HepG2 (cell line): ENCODE measurements around the gene NKX1-2. TPM values are rescaled to one million over a fixed set of nuclear protein-coding genes. Genes with fewer than 3 reads are reported as not detected.

Experiments used
- ATAC-seq: fragments of 200-7000 bp; cut with Tn5 transposase; 3 replicates; pipeline ENCODE4 v1.9.1; 2020; ENCODE audit warnings: mild to moderate bottlenecking, moderate library complexity
- BruUV-seq: library from RNA; stranded (reverse); fragments of 400-500 nt; replicated peaks from 2 replicates; lab custom pipeline; 2021; lab: Mats Ljungman, UMichigan
- CTCF ChIA-PET: fragments of 300-600 bp; formaldehyde crosslinking; extraction: SDS; loops from one replicate; lab custom pipeline; 2021; ENCODE audit warnings: low total read pairs, inconsistent platforms, low intra/inter-chr PET ratio; lab: Yijun Ruan, JAX
- POLR2A ChIA-PET: fragments of 350-600 bp; sonication (Branson Sonifier 250); formaldehyde crosslinking; loops from one replicate; lab custom pipeline; 2020; ENCODE audit warnings: antibody characterized with exemption, inconsistent platforms; lab: Yijun Ruan, JAX
- DNase-seq: peaks from one replicate; pipeline ENCODE4 v3.0.0-alpha.2; 2015; ENCODE audit warnings: low spot score
- FAIRE-seq: peaks from 3 replicates; lab custom pipeline; 2011; peaks lifted over from hg19 to GRCh38; lab: Jason Lieb, UNC
- H2AFZ ChIP-seq: one replicate; pipeline ENCODE4 v1.6.1; 2011; ENCODE audit warnings: low read length, inconsistent platforms
- H3K27ac ChIP-seq: fragments of 300-600 bp; 3 replicates; pipeline ENCODE4 v1.8.0; 2011; ENCODE audit warnings: mixed run types, mild to moderate bottlenecking, mixed read lengths, low read length, inconsistent platforms; ENCODE audit not compliant: insufficient read depth; ENCODE audit errors: extremely low read length
- H3K27me3 ChIP-seq, 2 experiments: fragments of 200-600 bp in 1 of 2; 2 replicates in 1 of 2; 3 replicates in 1 of 2; pipeline versions ENCODE4 v1.6.0 to v1.8.0; 2011; ENCODE audit warnings: low read length in 2 of 2, mild to moderate bottlenecking in 2 of 2, moderate library complexity in 2 of 2, inconsistent platforms in 1 of 2; ENCODE audit not compliant: insufficient read depth in 2 of 2, control insufficient read depth in 1 of 2
- H3K36me3 ChIP-seq, 2 experiments: fragments of 200-600 bp in 1 of 2; replicated peaks in 1 of 2; 2 replicates in 1 of 2; 3 replicates in 1 of 2; pipeline versions ENCODE4 v1.5.1 to v1.8.0; 2011; ENCODE audit warnings: low read length in 2 of 2, inconsistent platforms in 1 of 2; ENCODE audit not compliant: insufficient read depth in 2 of 2, control insufficient read depth in 1 of 2
- H3K4me1 ChIP-seq: 2 replicates; pipeline ENCODE4 v1.5.1; 2012; ENCODE audit warnings: low read length, inconsistent platforms; ENCODE audit not compliant: insufficient read depth
- H3K4me2 ChIP-seq: 2 replicates; pipeline ENCODE4 v1.6.0; 2011; ENCODE audit warnings: low read depth, low read length, inconsistent platforms
- H3K4me3 ChIP-seq, 3 experiments: fragments of 200-600 bp in 1 of 3; sonication (generic), shearing (Covaris generic) in 1 of 3; replicated peaks in 1 of 3; 2 replicates each; pipeline ENCODE4 v1.5.1; 2011 to 2016; ENCODE audit warnings: low read length in 3 of 3, inconsistent platforms in 2 of 3, low read depth in 2 of 3, mild to moderate bottlenecking in 2 of 3, control low read depth in 1 of 3, mixed read lengths in 1 of 3; ENCODE audit not compliant: insufficient read depth in 1 of 3
- H3K79me2 ChIP-seq: one replicate; pipeline ENCODE4 v1.6.1; 2011; ENCODE audit warnings: low read length, inconsistent platforms; ENCODE audit not compliant: insufficient read depth
- H3K9ac ChIP-seq: 2 replicates; pipeline ENCODE4 v1.6.0; 2011; ENCODE audit warnings: mild to moderate bottlenecking, low read depth, low read length, inconsistent platforms; ENCODE audit not compliant: insufficient read depth
- H3K9me3 ChIP-seq: 2 replicates; pipeline ENCODE4 v1.5.1; 2012; ENCODE audit warnings: mild to moderate bottlenecking, low read length
- H4K20me1 ChIP-seq: 2 replicates; pipeline ENCODE4 v1.6.0; 2011; ENCODE audit warnings: inconsistent platforms, mild to moderate bottlenecking, low read length, moderate library complexity; ENCODE audit not compliant: insufficient read depth
- ATF5 ChIP-seq: sonication (generic); formaldehyde crosslinking; IDR thresholded peaks from 2 replicates; pipeline ENCODE4 v1.4.0; 2020; ENCODE audit warnings: mild to moderate bottlenecking, low read depth, missing genetic modification reagents
- BCLAF1 ChIP-seq: fragments of 450-650 bp; IDR thresholded peaks from 2 replicates; pipeline ENCODE4 v1.6.1; 2017; ENCODE audit warnings: mild to moderate bottlenecking
- BRCA1 ChIP-seq: sonication (generic); formaldehyde crosslinking; IDR thresholded peaks from 2 replicates; pipeline ENCODE4 v1.4.0; 2020; ENCODE audit warnings: missing genetic modification reagents
- GMEB1 ChIP-seq: sonication (generic); formaldehyde crosslinking; IDR thresholded peaks from 2 replicates; pipeline ENCODE4 v1.5.1; 2020; ENCODE audit warnings: missing genetic modification reagents, mild to moderate bottlenecking, borderline replicate concordance
- IRF2 ChIP-seq: IDR thresholded peaks from 2 replicates; pipeline ENCODE4 v1.6.1; 2018; ENCODE audit warnings: missing genetic modification reagents, missing compliant biosample characterization
- KLF12 ChIP-seq: sonication (generic); formaldehyde crosslinking; IDR thresholded peaks from 2 replicates; pipeline ENCODE4 v1.4.0; 2020; ENCODE audit warnings: missing genetic modification reagents, borderline replicate concordance
- MTA1 ChIP-seq: sonication (generic); formaldehyde crosslinking; IDR thresholded peaks from 2 replicates; pipeline ENCODE4 v1.4.0; 2020; ENCODE audit warnings: missing genetic modification reagents, mild to moderate bottlenecking, borderline replicate concordance
- PCBP1 ChIP-seq: fragments of 200-400 bp; formaldehyde crosslinking; IDR thresholded peaks from 2 replicates; pipeline ENCODE4 v1.6.1; 2017; ENCODE audit warnings: mild to moderate bottlenecking, low read depth, low read length, borderline replicate concordance
- PLSCR1 ChIP-seq: sonication (generic); formaldehyde crosslinking; IDR thresholded peaks from 2 replicates; pipeline ENCODE4 v1.5.0; 2020; ENCODE audit warnings: missing genetic modification reagents, mild to moderate bottlenecking, borderline replicate concordance
- REL ChIP-seq: sonication (generic); formaldehyde crosslinking; conservative IDR thresholded peaks from 2 replicates; pipeline ENCODE4 v1.8.0; 2022; ENCODE audit warnings: mild to moderate bottlenecking, missing genetic modification reagents, moderate library complexity
- SIX4 ChIP-seq: sonication (generic); formaldehyde crosslinking; IDR thresholded peaks from 2 replicates; pipeline ENCODE4 v1.4.0; 2020; ENCODE audit warnings: missing genetic modification reagents
- SYNCRIP ChIP-seq: fragments of 200-400 bp; formaldehyde crosslinking; IDR thresholded peaks from 2 replicates; pipeline ENCODE4 v1.6.1; 2018; ENCODE audit warnings: mild to moderate bottlenecking, low read depth, low read length; ENCODE audit not compliant: insufficient read depth
- THRA ChIP-seq: sonication (generic); formaldehyde crosslinking; IDR thresholded peaks from 2 replicates; pipeline ENCODE4 v1.4.0; 2020; ENCODE audit warnings: missing genetic modification reagents, borderline replicate concordance
- ZBTB7B ChIP-seq: sonication (generic); formaldehyde crosslinking; IDR thresholded peaks from 2 replicates; pipeline ENCODE4 v1.4.0; 2020; ENCODE audit warnings: missing genetic modification reagents
- ZNF275 ChIP-seq: sonication (generic); formaldehyde crosslinking; IDR thresholded peaks from 2 replicates; pipeline ENCODE4 v1.8.0; 2022; ENCODE audit warnings: missing genetic modification reagents, mild to moderate bottlenecking, inconsistent platforms, borderline replicate concordance
- ZNF772 ChIP-seq: sonication (generic); formaldehyde crosslinking; IDR thresholded peaks from 2 replicates; pipeline ENCODE4 v1.5.0; 2020; ENCODE audit warnings: mild to moderate bottlenecking, missing genetic modification reagents
- WGBS: methylation state at CpG from one replicate; pipeline ENCODE4 v1.1.6; 2017; ENCODE audit warnings: low lambda C conversion rate; 5-methylcytosine and 5-hydroxymethylcytosine counted together
- in situ Hi-C: cut with HindIII; loops from 2 replicates; pipeline ENCODE4 v1.10.0; 2017; ENCODE audit warnings: low pct_unique_long_range_greater_than_20kb; ENCODE audit not compliant: extremely low pct_ligation_motif_present
- intact Hi-C: fragments of 100-400 bp; cut with micrococcal nuclease; formaldehyde crosslinking; loops from one replicate; pipeline ENCODE4 v1.10.0; 2022; ENCODE audit not compliant: unreplicated experiment
- polyA plus RNA-seq, 8 experiments: library from polyadenylated mRNA; depleted of rRNA in 3 of 8; stranded (reverse) in 7 of 8; unstranded in 1 of 8; fragments of >200 nt; fragmentation: Illumina TruSeq in 4 of 8; extraction: Trizol in 4 of 8; gene quantifications; 2 replicates each; pipeline versions ENCODE4 v1.2.1 to v1.2.3, GENCODE V29; 2011 to 2016; ENCODE audit warnings: low read depth in 4 of 8, missing spikeins in 1 of 8, mixed read lengths in 1 of 8; ENCODE audit not compliant: insufficient read depth in 1 of 8
- total RNA-seq, 5 experiments: library from RNA; depleted of rRNA; stranded (reverse); fragments of >200 nt; fragmentation: Illumina TruSeq; extraction: Trizol; gene quantifications; 2 replicates each; pipeline ENCODE4 v1.2.3, GENCODE V29; 2016; ENCODE audit warnings: low read depth in 1 of 5

The NKX1-2 gene
- total and polyA plus RNA-seq, 2 of the 13 experiments (the other 11 are each of a cell fraction or from before 2014, with no cell fraction given) = not detected

- Histone ChIP-seq H2AFZ (no peak overlapping the region), H3K36me3 (no peaks in the 10 kb centered on the region), H3K27me3 (no peaks in the 10 kb centered on the region), H3K4me1 (peaks cover 36% of the 10 kb centered on the region), H3K27ac (no peak overlapping the region), H3K4me2 (no peak overlapping the region), H3K9me3 (no peaks in the 10 kb centered on the region), H3K9ac (no peak overlapping the region), H4K20me1 (no peaks in the 10 kb centered on the region; the same call in 1 of the 2 replicates), H3K4me3 (no peak overlapping the region), H3K79me2 (no peaks in the 10 kb centered on the region)
- WGBS = 90% methylated on average over 5 of the region's 6 CpGs
- POLR2A ChIA-PET = no interaction called here
- no peak for ATAC-seq
- CTCF ChIA-PET = no interaction called here
- in situ Hi-C loops = no loop called here
- BruUV-seq = no TSS peak
- no peak for FAIRE-seq
- no peak for DNase-seq
- intact Hi-C loops = no loop called here
- TF ChIP-seq MTA1 (CRISPR knock-in tag) (no peak), SYNCRIP (no peak), PLSCR1 (no peak), IRF2 (no peak), ZNF772 (CRISPR knock-in tag) (no peak), BCLAF1 (no peak), ZNF275 (no peak), KLF12 (CRISPR knock-in tag) (no peak), PCBP1 (no peak), BRCA1 (no peak), ZBTB7B (CRISPR knock-in tag) (no peak), GMEB1 (no peak), THRA (no peak), ATF5 (CRISPR knock-in tag) (no peak), REL (CRISPR knock-in tag) (no peak), SIX4 (CRISPR knock-in tag) (no peak)
Measured at GRCh38 chr10:124481717-124482116, 31.9 kb upstream of the NKX1-2 start.
